Measurements from ENCODE around the gene ELAVL4.
"Not testable (repeated sequence)": the region's sequence is repeated elsewhere in the genome, so short reads cannot be mapped to it uniquely, and the experiment has no call there.

ELAVL4 gene

DNA sequence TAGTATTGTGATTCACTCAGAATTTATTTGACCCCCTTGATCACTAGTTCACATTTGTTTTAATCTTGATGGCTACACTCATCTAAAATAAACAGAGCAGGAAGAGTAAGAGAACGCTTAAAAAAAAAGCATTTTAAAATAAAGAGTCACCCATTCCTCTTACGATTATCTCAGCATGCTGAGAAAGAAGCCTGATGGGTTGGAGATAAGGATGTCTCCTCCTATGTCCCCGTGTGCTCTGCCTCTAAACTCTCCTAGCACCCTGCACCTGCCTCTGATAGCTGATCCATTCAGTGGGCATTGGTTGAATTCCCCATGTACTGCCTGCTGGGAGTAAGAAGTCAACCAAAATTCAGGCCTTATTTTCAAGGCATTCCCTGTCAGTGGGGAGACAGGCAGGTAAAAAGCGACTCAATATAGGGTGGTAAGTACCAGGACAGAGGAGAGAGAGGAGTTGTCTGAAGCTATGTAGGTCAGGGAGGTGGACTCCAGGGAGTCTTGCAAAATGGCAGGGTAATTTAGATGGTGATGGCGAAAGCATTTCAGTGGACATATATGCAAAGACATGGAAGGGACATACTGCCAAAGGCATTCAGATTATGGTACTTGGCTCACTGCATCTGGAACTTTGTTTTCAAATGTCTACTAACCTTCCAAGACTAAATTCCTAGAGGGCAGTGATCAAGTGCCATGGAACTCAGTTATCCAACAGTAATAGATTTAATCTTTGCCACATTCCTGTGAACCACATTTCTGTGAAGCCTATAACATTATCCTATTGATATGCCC, 18.4 kb downstream of the ELAVL4 start:
- DNase-seq = no peak

DNA sequence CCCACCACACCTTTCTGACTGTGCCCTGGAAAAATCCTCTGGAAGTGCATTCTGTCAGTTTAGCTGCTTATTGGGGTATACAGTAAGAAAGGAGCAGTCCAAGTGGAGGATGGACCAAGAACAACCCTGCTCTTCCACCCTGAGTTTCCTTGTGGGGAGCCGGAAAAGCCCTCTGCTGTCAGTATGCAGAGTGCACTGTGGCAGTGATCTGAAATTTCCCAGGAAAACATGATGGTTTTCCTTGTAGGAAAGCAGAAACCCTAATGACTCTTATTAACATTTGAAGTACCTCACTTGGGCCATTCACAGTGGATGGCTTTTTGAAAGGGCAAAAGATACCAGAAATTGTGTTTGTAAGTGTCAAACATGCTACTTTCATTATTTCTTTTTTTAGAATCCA, 20.5 kb downstream of the ELAVL4 start:
- no peak for DNase-seq

DNA sequence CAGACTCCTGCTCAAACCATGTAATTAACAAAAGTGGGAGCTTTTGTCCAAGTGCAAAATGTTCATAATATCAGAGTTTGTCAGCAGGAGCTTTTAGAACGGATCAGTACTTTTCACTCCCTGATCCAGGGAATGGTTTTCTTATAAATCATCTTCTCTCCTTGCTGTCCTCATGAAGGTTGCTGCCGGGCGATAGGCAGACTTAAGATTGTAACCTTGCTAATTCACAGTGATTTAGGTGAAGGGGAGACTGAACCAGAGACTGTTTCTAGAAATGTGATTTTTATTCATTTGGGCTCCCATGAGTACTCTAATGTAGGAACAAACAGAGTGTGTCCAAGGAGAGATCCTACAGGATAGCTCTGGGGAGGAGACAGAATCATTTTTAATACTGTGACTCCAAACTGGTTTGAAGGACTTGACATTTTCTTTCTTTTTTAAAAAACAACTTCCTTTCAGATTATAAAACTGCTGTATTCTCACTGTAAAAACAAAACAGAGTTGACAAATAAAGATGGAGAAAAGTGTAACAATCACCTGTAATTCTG, 23.7 kb downstream of the ELAVL4 start:
- no peak for DNase-seq

DNA sequence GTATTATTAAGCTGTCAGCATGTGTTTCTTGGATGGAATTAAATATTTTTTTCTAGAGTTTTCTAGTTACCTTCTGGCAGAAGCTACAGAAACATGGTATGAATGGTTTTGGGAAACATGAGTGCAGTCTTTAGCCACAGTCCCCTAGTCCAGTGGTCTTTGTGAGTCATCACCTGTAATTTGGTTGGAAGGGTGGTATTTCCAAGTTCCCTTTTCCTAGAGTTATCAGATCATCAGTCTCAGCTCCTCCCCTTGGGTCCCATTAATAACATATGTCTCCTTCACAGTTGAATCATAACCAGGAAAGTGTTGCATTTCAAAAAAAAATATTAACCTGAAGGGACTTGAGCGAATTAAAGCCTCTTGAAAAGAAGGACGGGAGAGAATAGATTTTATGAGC, 27.0 kb downstream of the ELAVL4 start:
- DNase-seq = no peak

GRCh38 chr1:50139339-50140181, 30.8 kb downstream of the ELAVL4 start:
- no peak for DNase-seq

DNA sequence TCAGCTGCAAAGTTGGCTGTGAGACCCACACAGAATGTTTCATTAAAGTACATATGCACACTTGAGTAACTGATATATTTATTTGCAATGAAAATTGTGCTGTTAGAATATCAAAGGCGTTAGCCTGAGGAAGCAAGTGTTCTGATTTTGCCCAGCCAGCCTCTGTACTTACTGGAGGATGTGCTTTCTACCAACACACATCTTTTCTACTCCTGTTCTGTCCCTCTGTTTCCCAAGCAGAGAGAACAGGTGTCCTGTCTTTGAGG, 31.4 kb downstream of the ELAVL4 start:
- no peak for DNase-seq

DNA sequence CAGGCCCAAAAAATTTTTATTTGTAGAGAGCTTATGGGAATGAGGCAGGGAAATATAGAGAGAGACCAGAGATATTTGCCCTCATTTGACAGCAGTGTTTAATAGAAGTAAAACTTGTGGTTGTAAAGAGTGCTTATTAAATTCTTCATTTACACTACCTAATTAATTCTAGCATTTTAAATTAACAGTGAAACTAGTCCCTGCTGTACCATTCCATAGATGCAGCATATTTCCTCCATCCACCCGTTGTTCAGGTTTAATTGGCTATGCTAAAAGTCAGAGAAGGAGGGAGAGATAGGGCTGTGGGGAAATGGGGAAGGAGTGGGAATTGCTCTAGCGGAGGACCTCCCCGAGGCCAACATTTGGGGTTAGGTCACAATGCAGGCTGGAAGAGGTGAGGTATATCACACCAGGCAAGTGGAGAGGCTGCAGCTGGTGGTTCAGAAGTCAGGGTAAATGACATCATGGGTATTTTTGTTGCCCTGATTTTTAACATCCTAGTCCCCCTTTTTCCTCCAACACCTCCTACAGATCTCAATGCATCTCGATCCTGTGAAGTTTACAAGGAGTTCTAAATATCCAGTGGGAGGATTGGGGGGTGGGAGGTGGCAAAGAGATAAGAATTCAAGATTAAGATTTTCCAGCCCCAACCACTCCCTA, 38.6 kb downstream of the ELAVL4 start:
- no peak for DNase-seq

DNA sequence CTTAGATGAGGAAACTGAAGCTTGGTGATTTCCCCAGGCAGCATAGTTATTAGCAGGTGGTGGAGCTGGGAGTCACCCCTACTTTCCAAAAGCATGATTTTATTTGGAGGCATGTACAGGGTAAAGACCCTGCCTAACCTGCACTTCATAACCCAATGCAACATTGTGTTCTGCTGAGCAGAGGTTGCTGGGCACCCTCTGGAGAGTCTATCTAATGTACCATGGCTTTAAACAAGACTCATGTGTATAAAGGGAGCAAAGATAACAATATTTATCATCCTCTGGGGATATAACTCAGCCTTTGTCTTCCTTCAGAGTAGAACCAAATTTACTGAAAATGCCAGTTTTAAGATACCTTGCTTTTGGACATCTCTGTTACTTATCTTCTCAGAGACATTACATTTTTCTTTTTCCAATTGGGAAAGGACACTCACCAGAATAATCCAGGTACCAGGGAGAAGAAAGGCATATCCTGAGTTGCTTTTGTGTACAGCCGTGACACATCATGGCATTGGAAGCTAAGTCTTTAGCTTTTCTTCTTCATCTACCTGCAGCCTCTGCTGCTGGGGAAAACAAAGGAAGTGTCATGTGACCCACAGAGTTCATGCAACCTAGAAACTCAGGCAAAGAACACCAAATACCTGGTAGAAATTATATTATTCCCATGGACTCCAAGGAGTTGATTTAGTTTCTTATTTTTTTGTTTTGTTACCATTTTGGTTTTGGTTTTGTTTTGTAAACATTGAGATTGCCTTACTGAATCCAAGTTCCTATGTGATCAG, 39.6 kb downstream of the ELAVL4 start:
- DNase-seq = no peak

GRCh38 chr1:50152236-50152635, 43.5 kb downstream of the ELAVL4 start:
- no peak for DNase-seq

DNA sequence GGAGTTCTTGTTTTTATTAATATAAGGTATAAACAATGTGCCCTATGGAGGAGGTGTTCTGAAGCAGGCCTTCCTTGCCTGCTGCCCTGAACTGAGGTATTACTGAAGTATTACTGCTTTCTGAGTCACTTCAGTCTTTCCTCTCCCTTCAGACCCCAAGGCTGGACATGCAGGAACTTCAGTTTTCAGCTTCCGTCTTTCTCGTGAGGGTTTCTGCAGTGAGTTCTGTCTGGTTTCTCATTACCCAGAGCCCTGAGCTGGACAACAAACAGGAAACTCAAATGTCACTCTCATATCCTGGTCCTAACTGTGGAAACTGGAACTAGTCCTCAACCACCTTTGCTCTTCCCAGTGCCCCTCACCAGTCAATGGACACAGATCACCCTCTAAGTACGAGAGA, 46.8 kb downstream of the ELAVL4 start:
- no peak for DNase-seq

- no peak for DNase-seq
These were observed 47.7 kb downstream of the ELAVL4 start for GRCh38 chr1:50156241-50157010.

DNA sequence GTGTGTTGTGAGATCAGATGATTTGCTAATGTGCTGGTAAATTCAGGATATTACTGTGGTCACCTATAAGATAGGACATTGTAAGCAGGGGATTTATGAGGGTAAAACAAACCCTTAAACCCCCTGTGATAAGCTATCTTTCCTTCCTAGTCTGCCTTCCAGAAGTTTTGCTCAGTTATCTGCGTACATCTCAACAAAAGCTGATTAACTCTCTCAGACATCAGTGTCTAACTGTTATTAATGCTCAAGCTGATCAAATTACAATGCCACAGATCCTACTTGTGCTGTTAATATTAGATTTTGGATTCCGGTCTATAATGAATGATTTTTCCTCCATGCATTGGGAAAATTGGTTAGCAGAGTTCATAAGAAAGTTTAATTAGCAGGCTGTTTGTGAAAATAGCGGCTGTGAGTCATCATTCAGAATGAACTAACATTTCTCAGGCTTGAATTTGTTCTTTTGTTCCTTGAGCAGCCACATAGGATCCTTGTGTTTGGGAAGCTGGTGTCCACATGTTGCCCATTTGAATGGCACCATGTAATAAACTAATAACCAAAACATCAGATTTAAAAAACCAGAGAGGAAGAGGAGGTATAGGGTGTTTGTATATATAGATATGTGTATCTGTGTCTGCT, 48.7 kb downstream of the ELAVL4 start:
- no peak for DNase-seq

- DNase-seq = no peak
These were observed 49.7 kb downstream of the ELAVL4 start for GRCh38 chr1:50158421-50158820.

DNA sequence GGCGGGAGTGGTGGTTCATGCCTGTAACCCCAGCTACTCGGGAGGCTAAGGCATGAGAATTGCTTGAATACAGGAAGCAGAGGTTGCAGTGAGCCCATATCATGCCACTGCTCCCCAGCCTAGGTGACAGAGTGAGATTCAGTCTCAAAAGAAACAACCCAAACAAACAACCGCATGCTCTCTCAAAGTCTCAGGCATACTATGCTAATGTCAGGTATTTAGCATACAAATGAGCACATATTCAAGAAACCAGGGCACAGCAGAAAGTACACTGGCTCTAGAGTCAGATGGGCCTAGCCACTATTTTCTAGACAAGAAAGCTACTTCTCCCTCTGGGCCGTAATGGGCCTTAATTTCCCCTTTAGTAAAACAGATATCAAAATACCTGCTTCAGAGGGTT, 55.0 kb downstream of the ELAVL4 start:
- no peak for DNase-seq

DNA sequence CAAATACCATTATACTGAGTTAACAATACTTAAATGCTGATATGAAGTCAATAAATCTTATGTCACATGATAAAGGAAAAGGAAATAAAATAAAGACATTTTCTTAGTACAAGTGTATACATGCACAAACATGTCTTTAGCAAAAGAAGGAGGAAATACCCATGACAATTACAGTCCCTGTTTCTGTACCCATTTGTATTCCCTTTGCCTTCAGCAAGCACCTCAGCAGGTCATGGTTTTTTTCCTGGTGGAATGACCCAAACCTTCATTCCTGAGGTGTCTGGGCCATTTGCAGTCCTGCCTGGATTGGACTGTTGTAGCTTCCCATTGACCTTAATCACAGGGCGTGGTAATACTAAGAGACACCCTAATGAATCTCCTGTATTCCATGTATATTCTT, 57.6 kb downstream of the ELAVL4 start:
- not testable (repeated sequence) for DNase-seq

DNA sequence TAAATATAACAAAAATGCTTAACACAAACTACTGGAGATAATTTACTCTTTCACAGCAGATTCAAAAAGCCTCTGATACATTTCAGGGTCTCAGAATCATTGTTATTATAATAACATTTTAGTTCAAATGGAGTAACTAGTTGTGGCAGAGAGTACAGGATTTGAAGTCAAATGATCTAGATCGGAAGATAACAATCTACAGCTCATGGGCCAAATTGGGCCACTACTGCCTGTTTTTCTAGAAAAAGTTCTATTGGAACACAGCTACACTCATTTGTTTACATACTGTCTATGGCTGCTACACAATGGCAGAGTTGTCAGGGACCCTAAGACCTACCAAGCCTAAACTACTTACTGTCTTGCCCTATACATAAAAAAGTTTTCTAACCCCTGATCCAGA, 63.6 kb downstream of the ELAVL4 start:
- no peak for DNase-seq

- no peak for DNase-seq
These were observed 65.4 kb downstream of the ELAVL4 start for GRCh38 chr1:50174101-50174500.

GRCh38 chr1:50175719-50176639, 67.3 kb downstream of the ELAVL4 start:
- DNase-seq = no peak

DNA sequence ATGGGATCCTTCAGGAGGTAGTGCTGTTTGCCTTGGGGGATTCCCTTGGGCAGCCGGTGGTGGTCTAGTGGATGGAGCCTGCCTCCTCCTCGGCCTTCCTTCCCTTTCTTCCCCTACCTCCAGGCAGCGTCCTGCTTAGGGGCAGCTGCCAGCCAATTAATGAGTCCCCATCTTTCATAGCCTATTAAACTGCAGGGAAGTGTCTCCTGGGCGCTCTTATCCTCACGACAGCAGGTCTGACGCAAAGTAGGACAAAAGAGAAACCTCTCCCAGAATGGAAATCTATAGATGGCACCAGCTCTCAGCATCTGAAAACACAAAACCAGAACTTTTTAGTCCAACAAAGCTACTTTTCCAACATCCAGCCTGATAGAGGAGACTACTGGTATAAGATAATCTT, 69.3 kb downstream of the ELAVL4 start:
- DNase-seq = no peak

- no peak for DNase-seq
These were observed 70.9 kb downstream of the ELAVL4 start for GRCh38 chr1:50179639-50180038.

Measured in cortex of kidney (tissue), 1 donor.